HepG2 (cell line): ENCODE measurements around the gene BEX3. TPM values are rescaled to one million over a fixed set of nuclear protein-coding genes. Genes with fewer than 3 reads are reported as not detected.

Experiments
- ATAC-seq: fragments of 200-7000 bp; cut with Tn5 transposase; 3 replicates; pipeline ENCODE4 v1.9.1; 2020; ENCODE audit warnings: mild to moderate bottlenecking, moderate library complexity
- BruUV-seq: library from RNA; stranded (reverse); fragments of 400-500 nt; replicated peaks from 2 replicates; lab custom pipeline; 2021; lab: Mats Ljungman, UMichigan
- CTCF ChIA-PET: fragments of 300-600 bp; formaldehyde crosslinking; extraction: SDS; loops from one replicate; lab custom pipeline; 2021; ENCODE audit warnings: low total read pairs, inconsistent platforms, low intra/inter-chr PET ratio; lab: Yijun Ruan, JAX
- POLR2A ChIA-PET: fragments of 350-600 bp; sonication (Branson Sonifier 250); formaldehyde crosslinking; loops from one replicate; lab custom pipeline; 2020; ENCODE audit warnings: antibody characterized with exemption, inconsistent platforms; lab: Yijun Ruan, JAX
- DNase-seq: peaks from one replicate; pipeline ENCODE4 v3.0.0-alpha.2; 2015; ENCODE audit warnings: low spot score
- FAIRE-seq: peaks from 3 replicates; lab custom pipeline; 2011; peaks lifted over from hg19 to GRCh38; lab: Jason Lieb, UNC
- H2AFZ ChIP-seq: one replicate; pipeline ENCODE4 v1.6.1; 2011; ENCODE audit warnings: low read length, inconsistent platforms
- H3K27ac ChIP-seq: fragments of 300-600 bp; 3 replicates; pipeline ENCODE4 v1.8.0; 2011; ENCODE audit warnings: mixed run types, mild to moderate bottlenecking, mixed read lengths, low read length, inconsistent platforms; ENCODE audit not compliant: insufficient read depth; ENCODE audit errors: extremely low read length
- H3K27me3 ChIP-seq, 2 experiments: fragments of 200-600 bp in 1 of 2; 2 replicates in 1 of 2; 3 replicates in 1 of 2; pipeline versions ENCODE4 v1.6.0 to v1.8.0; 2011; ENCODE audit warnings: low read length in 2 of 2, mild to moderate bottlenecking in 2 of 2, moderate library complexity in 2 of 2, inconsistent platforms in 1 of 2; ENCODE audit not compliant: insufficient read depth in 2 of 2, control insufficient read depth in 1 of 2
- H3K36me3 ChIP-seq, 2 experiments: fragments of 200-600 bp in 1 of 2; replicated peaks in 1 of 2; 2 replicates in 1 of 2; 3 replicates in 1 of 2; pipeline versions ENCODE4 v1.5.1 to v1.8.0; 2011; ENCODE audit warnings: low read length in 2 of 2, inconsistent platforms in 1 of 2; ENCODE audit not compliant: insufficient read depth in 2 of 2, control insufficient read depth in 1 of 2
- H3K4me1 ChIP-seq: 2 replicates; pipeline ENCODE4 v1.5.1; 2012; ENCODE audit warnings: low read length, inconsistent platforms; ENCODE audit not compliant: insufficient read depth
- H3K4me2 ChIP-seq: 2 replicates; pipeline ENCODE4 v1.6.0; 2011; ENCODE audit warnings: low read depth, low read length, inconsistent platforms
- H3K4me3 ChIP-seq, 3 experiments: fragments of 200-600 bp in 1 of 3; sonication (generic), shearing (Covaris generic) in 1 of 3; replicated peaks in 1 of 3; 2 replicates each; pipeline ENCODE4 v1.5.1; 2011 to 2016; ENCODE audit warnings: low read length in 3 of 3, inconsistent platforms in 2 of 3, low read depth in 2 of 3, mild to moderate bottlenecking in 2 of 3, control low read depth in 1 of 3, mixed read lengths in 1 of 3; ENCODE audit not compliant: insufficient read depth in 1 of 3
- H3K79me2 ChIP-seq: one replicate; pipeline ENCODE4 v1.6.1; 2011; ENCODE audit warnings: low read length, inconsistent platforms; ENCODE audit not compliant: insufficient read depth
- H3K9ac ChIP-seq: 2 replicates; pipeline ENCODE4 v1.6.0; 2011; ENCODE audit warnings: mild to moderate bottlenecking, low read depth, low read length, inconsistent platforms; ENCODE audit not compliant: insufficient read depth
- H3K9me3 ChIP-seq: 2 replicates; pipeline ENCODE4 v1.5.1; 2012; ENCODE audit warnings: mild to moderate bottlenecking, low read length
- H4K20me1 ChIP-seq: 2 replicates; pipeline ENCODE4 v1.6.0; 2011; ENCODE audit warnings: inconsistent platforms, mild to moderate bottlenecking, low read length, moderate library complexity; ENCODE audit not compliant: insufficient read depth
- ATRX ChIP-seq: sonication (generic); formaldehyde crosslinking; IDR thresholded peaks from 2 replicates; pipeline ENCODE4 v1.4.0; 2020; ENCODE audit warnings: missing genetic modification reagents, borderline replicate concordance
- BRD4 ChIP-seq: sonication (generic); formaldehyde crosslinking; IDR thresholded peaks from 2 replicates; pipeline ENCODE4 v1.4.0; 2020; ENCODE audit warnings: missing genetic modification reagents
- PAWR ChIP-seq: sonication (generic); formaldehyde crosslinking; IDR thresholded peaks from 2 replicates; pipeline ENCODE4 v1.4.0; 2020; ENCODE audit warnings: missing genetic modification reagents, mild to moderate bottlenecking, borderline replicate concordance
- PITX1 ChIP-seq: sonication (generic); formaldehyde crosslinking; IDR thresholded peaks from 2 replicates; pipeline ENCODE4 v1.5.1; 2020; ENCODE audit warnings: mild to moderate bottlenecking, missing genetic modification reagents
- POLR2AphosphoS5 ChIP-seq: IDR thresholded peaks from 2 replicates; pipeline ENCODE4 v1.6.1; 2012; ENCODE audit warnings: low read depth, low read length
- ZNF570 ChIP-seq: sonication (generic); formaldehyde crosslinking; IDR thresholded peaks from 2 replicates; pipeline ENCODE4 v1.4.0; 2020; ENCODE audit warnings: mild to moderate bottlenecking, missing genetic modification reagents, borderline replicate concordance
- WGBS: methylation state at CpG from one replicate; pipeline ENCODE4 v1.1.6; 2017; ENCODE audit warnings: low lambda C conversion rate; 5-methylcytosine and 5-hydroxymethylcytosine counted together
- in situ Hi-C: cut with HindIII; loops from 2 replicates; pipeline ENCODE4 v1.10.0; 2017; ENCODE audit warnings: low pct_unique_long_range_greater_than_20kb; ENCODE audit not compliant: extremely low pct_ligation_motif_present
- intact Hi-C: fragments of 100-400 bp; cut with micrococcal nuclease; formaldehyde crosslinking; loops from one replicate; pipeline ENCODE4 v1.10.0; 2022; ENCODE audit not compliant: unreplicated experiment
- polyA plus RNA-seq, 8 experiments: library from polyadenylated mRNA; depleted of rRNA in 3 of 8; stranded (reverse) in 7 of 8; unstranded in 1 of 8; fragments of >200 nt; fragmentation: Illumina TruSeq in 4 of 8; extraction: Trizol in 4 of 8; gene quantifications; 2 replicates each; pipeline versions ENCODE4 v1.2.1 to v1.2.3, GENCODE V29; 2011 to 2016; ENCODE audit warnings: low read depth in 4 of 8, missing spikeins in 1 of 8, mixed read lengths in 1 of 8; ENCODE audit not compliant: insufficient read depth in 1 of 8
- total RNA-seq, 5 experiments: library from RNA; depleted of rRNA; stranded (reverse); fragments of >200 nt; fragmentation: Illumina TruSeq; extraction: Trizol; gene quantifications; 2 replicates each; pipeline ENCODE4 v1.2.3, GENCODE V29; 2016; ENCODE audit warnings: low read depth in 1 of 5
- TF ChIP-seq, protein P1 (sequence below): sonication (generic); formaldehyde crosslinking; IDR thresholded peaks from 2 replicates; pipeline ENCODE4 v1.5.0; 2020; ENCODE audit warnings: mild to moderate bottlenecking, missing genetic modification reagents, moderate library complexity

The BEX3 gene
- total and polyA plus RNA-seq, 2 of the 13 experiments (the other 11 are each of a cell fraction or from before 2014, with no cell fraction given), result 50.9 to 55.8 TPM

GRCh38 chrX:103367502-103367901 lies 8.8 kb upstream of the BEX3 start:
- no peak overlapping the region for H3K4me3 ChIP-seq
- no CpG with 5 or more reads among the region's 1 CpG for WGBS
- no peak overlapping the region for H3K9ac ChIP-seq
- DNase-seq (no peak), ATAC-seq (no peak), FAIRE-seq (no peak)
- H4K20me1 ChIP-seq, result no peaks in the 10 kb centered on the region
- H3K79me2 ChIP-seq, result no peaks in the 10 kb centered on the region
- intact Hi-C loops, result no loop called here
- TF ChIP-seq, protein P1, sequence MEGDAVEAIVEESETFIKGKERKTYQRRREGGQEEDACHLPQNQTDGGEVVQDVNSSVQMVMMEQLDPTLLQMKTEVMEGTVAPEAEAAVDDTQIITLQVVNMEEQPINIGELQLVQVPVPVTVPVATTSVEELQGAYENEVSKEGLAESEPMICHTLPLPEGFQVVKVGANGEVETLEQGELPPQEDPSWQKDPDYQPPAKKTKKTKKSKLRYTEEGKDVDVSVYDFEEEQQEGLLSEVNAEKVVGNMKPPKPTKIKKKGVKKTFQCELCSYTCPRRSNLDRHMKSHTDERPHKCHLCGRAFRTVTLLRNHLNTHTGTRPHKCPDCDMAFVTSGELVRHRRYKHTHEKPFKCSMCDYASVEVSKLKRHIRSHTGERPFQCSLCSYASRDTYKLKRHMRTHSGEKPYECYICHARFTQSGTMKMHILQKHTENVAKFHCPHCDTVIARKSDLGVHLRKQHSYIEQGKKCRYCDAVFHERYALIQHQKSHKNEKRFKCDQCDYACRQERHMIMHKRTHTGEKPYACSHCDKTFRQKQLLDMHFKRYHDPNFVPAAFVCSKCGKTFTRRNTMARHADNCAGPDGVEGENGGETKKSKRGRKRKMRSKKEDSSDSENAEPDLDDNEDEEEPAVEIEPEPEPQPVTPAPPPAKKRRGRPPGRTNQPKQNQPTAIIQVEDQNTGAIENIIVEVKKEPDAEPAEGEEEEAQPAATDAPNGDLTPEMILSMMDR (CRISPR knock-in tag), result no peak
- TF ChIP-seq ATRX, result no peak
- H3K27me3 ChIP-seq, result no peaks in the 10 kb centered on the region
- no peaks in the 10 kb centered on the region for H3K9me3 ChIP-seq
- ChIA-PET CTCF (no interaction called here), POLR2A (interaction anchor here (1.4 kb wide), 1 partner anchor 11 kb away, joined by 4 read pairs; the partner anchor contains the start of gene TCEAL9)
- no TSS peak for BruUV-seq
- H3K4me2 ChIP-seq, result no peak overlapping the region
- H3K4me1 ChIP-seq, result peaks cover 6% of the 10 kb centered on the region
- H3K36me3 ChIP-seq, result no peaks in the 10 kb centered on the region
- no peak overlapping the region for H2AFZ ChIP-seq
- in situ Hi-C loops, result no loop called here
- no peak overlapping the region for H3K27ac ChIP-seq

DNA sequence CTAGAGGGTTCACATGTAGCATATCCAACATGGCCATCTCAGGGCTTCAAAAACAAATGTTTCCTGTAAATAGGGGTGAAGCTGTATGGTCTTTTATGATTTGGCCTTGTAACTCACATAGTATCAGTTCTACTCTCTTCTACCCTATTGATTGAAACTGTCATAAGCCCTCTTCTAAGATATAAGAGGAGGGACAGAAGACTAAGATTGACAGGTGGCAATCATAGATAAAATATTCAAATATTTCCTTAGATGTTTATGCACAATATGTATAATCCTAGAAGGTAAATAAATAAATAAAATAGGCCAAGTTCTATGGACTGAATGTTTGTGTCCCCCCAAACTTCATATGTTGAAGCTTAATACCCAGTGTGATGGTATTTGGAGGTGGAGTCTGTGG lies 6.9 kb upstream of the BEX3 start:
- ChIA-PET CTCF (no interaction called here), POLR2A (no interaction called here)
- in situ Hi-C loops (no loop called here), intact Hi-C loops (no loop called here)
- no peaks in the 10 kb centered on the region for H4K20me1 ChIP-seq
- no peak overlapping the region for H3K27ac ChIP-seq
- no peak overlapping the region for H3K9ac ChIP-seq
- TF ChIP-seq BRD4 (CRISPR knock-in tag) (no peak), ZNF570 (CRISPR knock-in tag) (no peak), PITX1 (CRISPR knock-in tag) (no peak), POLR2AphosphoS5 (no peak), PAWR (no peak)
- no peaks in the 10 kb centered on the region for H3K9me3 ChIP-seq
- H3K27me3 ChIP-seq, result no peaks in the 10 kb centered on the region
- ATAC-seq (no peak), FAIRE-seq (no peak), DNase-seq (no peak)
- no peak overlapping the region for H3K4me3 ChIP-seq
- no peak overlapping the region for H3K4me2 ChIP-seq
- no peaks in the 10 kb centered on the region for H3K4me1 ChIP-seq
- H3K36me3 ChIP-seq, result no peaks in the 10 kb centered on the region
- BruUV-seq, result no TSS peak
- no peak overlapping the region for H2AFZ ChIP-seq
- H3K79me2 ChIP-seq, result no peaks in the 10 kb centered on the region
